HepG2 (cell line): Measurements from ENCODE around the gene DNASE2. TPM values are rescaled to one million over a fixed set of nuclear protein-coding genes. Genes with fewer than 3 reads are reported as not detected.
A peak's percentile ranks its signal among the peaks of the same experiment; 100 is the strongest.

Source experiments
- ATF6 ChIP-seq: sonication (generic); formaldehyde crosslinking; conservative IDR thresholded peaks from 2 replicates; pipeline ENCODE4 v1.4.0; 2020; ENCODE audit warnings: missing genetic modification reagents
- DBP ChIP-seq: sonication (generic); formaldehyde crosslinking; IDR thresholded peaks from 2 replicates; pipeline ENCODE4 v1.4.0; 2020; ENCODE audit warnings: missing genetic modification reagents; ENCODE audit errors: not compliant biosample characterization
- FOSL1 ChIP-seq: sonication (generic); formaldehyde crosslinking; IDR thresholded peaks from 2 replicates; pipeline ENCODE4 v1.9.0; 2021; ENCODE audit warnings: missing genetic modification reagents, borderline replicate concordance
- GTF2F1 ChIP-seq: fragments of 150-350 bp; IDR thresholded peaks from 2 replicates; pipeline ENCODE4 v1.6.1; 2014; ENCODE audit warnings: low read length
- HES4 ChIP-seq: sonication (generic); formaldehyde crosslinking; IDR thresholded peaks from 2 replicates; pipeline ENCODE4 v1.9.0; 2021; ENCODE audit warnings: mild to moderate bottlenecking, missing genetic modification reagents, borderline replicate concordance
- HIC2 ChIP-seq: sonication (generic); formaldehyde crosslinking; IDR thresholded peaks from 2 replicates; pipeline ENCODE4 v1.9.0; 2022; ENCODE audit warnings: low read depth, missing genetic modification reagents
- ISL2 ChIP-seq: sonication (generic); formaldehyde crosslinking; IDR thresholded peaks from 2 replicates; pipeline ENCODE4 v1.5.0; 2020; ENCODE audit warnings: missing genetic modification reagents
- KLF9 ChIP-seq: IDR thresholded peaks from 2 replicates; pipeline ENCODE4 v1.6.1; 2016; ENCODE audit warnings: low read depth
- PPARG ChIP-seq: conservative IDR thresholded peaks from 2 replicates; pipeline ENCODE4 v1.6.1; 2016; ENCODE audit warnings: missing biosample characterization, missing genetic modification reagents
- SIN3B ChIP-seq: fragments of 150-350 bp; IDR thresholded peaks from 2 replicates; pipeline ENCODE4 v1.6.1; 2014; ENCODE audit warnings: low read length
- SP140L ChIP-seq: sonication (generic); formaldehyde crosslinking; IDR thresholded peaks from 2 replicates; pipeline ENCODE4 v1.4.0; 2020; ENCODE audit warnings: missing genetic modification reagents, borderline replicate concordance
- TCF7 ChIP-seq: sonication (generic); IDR thresholded peaks from 2 replicates; pipeline ENCODE4 v1.6.1; 2016; ENCODE audit warnings: antibody characterized with exemption, low read depth
- THAP7 ChIP-seq: sonication (generic); formaldehyde crosslinking; IDR thresholded peaks from 2 replicates; pipeline ENCODE4 v1.8.1; 2023; ENCODE audit warnings: mild to moderate bottlenecking, missing genetic modification reagents
- ZBTB26 ChIP-seq: IDR thresholded peaks from 2 replicates; pipeline ENCODE4 v1.6.1; 2016; ENCODE audit warnings: missing compliant biosample characterization, missing genetic modification reagents, borderline replicate concordance
- ZHX1 ChIP-seq: sonication (generic); formaldehyde crosslinking; IDR thresholded peaks from 2 replicates; pipeline ENCODE4 v1.8.1; 2022; ENCODE audit warnings: low read depth, mild to moderate bottlenecking, missing genetic modification reagents
- ZNF670 ChIP-seq: sonication (generic); formaldehyde crosslinking; IDR thresholded peaks from 2 replicates; pipeline ENCODE4 v1.8.0; 2022; ENCODE audit warnings: mild to moderate bottlenecking, missing genetic modification reagents, borderline replicate concordance
- ZNF678 ChIP-seq: sonication (generic); formaldehyde crosslinking; IDR thresholded peaks from 2 replicates; pipeline ENCODE4 v1.4.0; 2020; ENCODE audit warnings: mild to moderate bottlenecking, missing genetic modification reagents
- ZNF883 ChIP-seq: sonication (generic); formaldehyde crosslinking; IDR thresholded peaks from 2 replicates; pipeline ENCODE4 v1.5.1; 2020; ENCODE audit warnings: mild to moderate bottlenecking, missing genetic modification reagents; ENCODE audit errors: not compliant biosample characterization
- polyA plus RNA-seq, 8 experiments: library from polyadenylated mRNA; depleted of rRNA in 3 of 8; stranded (reverse) in 7 of 8; unstranded in 1 of 8; fragments of >200 nt; fragmentation: Illumina TruSeq in 4 of 8; extraction: Trizol in 4 of 8; gene quantifications; 2 replicates each; pipeline versions ENCODE4 v1.2.1 to v1.2.3, GENCODE V29; 2011 to 2016; ENCODE audit warnings: low read depth in 4 of 8, missing spikeins in 1 of 8, mixed read lengths in 1 of 8; ENCODE audit not compliant: insufficient read depth in 1 of 8
- total RNA-seq, 5 experiments: library from RNA; depleted of rRNA; stranded (reverse); fragments of >200 nt; fragmentation: Illumina TruSeq; extraction: Trizol; gene quantifications; 2 replicates each; pipeline ENCODE4 v1.2.3, GENCODE V29; 2016; ENCODE audit warnings: low read depth in 1 of 5

The DNASE2 gene
- total and polyA plus RNA-seq, 2 of the 13 experiments (the other 11 are each of a cell fraction or from before 2014, with no cell fraction given): 7.5 to 16.2 TPM

GRCh38 chr19:12847159-12848139 lies 33.8 kb downstream of the DNASE2 start (continued):
- no peak for TF ChIP-seq THAP7
- no peak for TF ChIP-seq HES4 (CRISPR knock-in tag)
- TF ChIP-seq TCF7: no peak
- no peak for TF ChIP-seq KLF9 (CRISPR knock-in tag)
- no peak for TF ChIP-seq ATF6 (CRISPR knock-in tag)
- no peak for TF ChIP-seq SP140L (CRISPR knock-in tag)
- TF ChIP-seq SIN3B: no peak
- TF ChIP-seq ISL2 (CRISPR knock-in tag): no peak
- TF ChIP-seq ZNF678 (CRISPR knock-in tag): no peak
- TF ChIP-seq PPARG (CRISPR knock-in tag): peak; percentile 46; the same call in 1 of the 2 replicates
- no peak for TF ChIP-seq HIC2
- TF ChIP-seq ZBTB26 (CRISPR knock-in tag): no peak; the same call in 1 of the 2 replicates
- TF ChIP-seq DBP: no peak
- no peak for TF ChIP-seq FOSL1 (CRISPR knock-in tag)
- no peak for TF ChIP-seq ZNF883 (CRISPR knock-in tag)
- no peak for TF ChIP-seq GTF2F1
- no peak for TF ChIP-seq ZNF670
- TF ChIP-seq ZHX1: no peak
